Naive thymus-derived CD4-positive, alpha-beta T cell (primary cell): ENCODE results near the gene CAPZA1. TPM values are rescaled to one million over a fixed set of nuclear protein-coding genes. Genes with fewer than 3 reads are reported as not detected.

Source experiments
- ATAC-seq: fragments of 150-1000 bp; cut with Tn5 transposase; 2 replicates; pipeline ENCODE4 v1.10.0; 2021; ENCODE audit warnings: mild to moderate bottlenecking, moderate library complexity
- CTCF ChIA-PET: fragments of 350-600 bp; sonication (Branson Sonifier 250); formaldehyde crosslinking; loops from one replicate; lab custom pipeline; 2021; ENCODE audit warnings: antibody characterized with exemption; lab: Charles Lee
- POLR2A ChIA-PET: fragments of 350-600 bp; sonication (Branson Sonifier 250); formaldehyde crosslinking; loops from one replicate; lab custom pipeline; 2021; ENCODE audit warnings: antibody characterized with exemption, inconsistent platforms; lab: Charles Lee
- DNase-seq, 9 donors: peaks; one replicate each; pipeline versions ENCODE4 v3.0.0 to v3.0.0-alpha.2; 2020 to 2022; ENCODE audit warnings: mixed read lengths in 1 of 9
- H3K27ac ChIP-seq: one replicate; pipeline ENCODE4 v1.7.0; 2013; ENCODE audit warnings: mild to moderate bottlenecking, low read depth, low read length, moderate library complexity
- H3K27me3 ChIP-seq, 2 donors: one replicate each; pipeline ENCODE4 v1.7.0; 2013; ENCODE audit warnings: low read length in 2 of 2, mild to moderate bottlenecking in 2 of 2, moderate library complexity in 2 of 2; ENCODE audit not compliant: control insufficient read depth in 2 of 2, insufficient read depth in 2 of 2
- H3K36me3 ChIP-seq, 3 experiments: 1 replicate in 2 of 3; 2 replicates in 1 of 3; pipeline ENCODE4 v1.7.0; 2013; ENCODE audit warnings: low read length in 3 of 3, mild to moderate bottlenecking in 3 of 3, moderate library complexity in 1 of 3; ENCODE audit not compliant: insufficient read depth in 3 of 3, control insufficient read depth in 2 of 3
- H3K4me1 ChIP-seq, 2 donors: one replicate each; pipeline ENCODE4 v1.7.0; 2013; ENCODE audit warnings: low read length in 2 of 2, mild to moderate bottlenecking in 2 of 2, moderate library complexity in 1 of 2; ENCODE audit not compliant: control insufficient read depth in 2 of 2, insufficient read depth in 2 of 2
- H3K4me3 ChIP-seq: 2 replicates; pipeline ENCODE4 v1.7.0; 2013; ENCODE audit warnings: mild to moderate bottlenecking, low read length
- H3K9me3 ChIP-seq, 3 experiments: 1 replicate in 2 of 3; 2 replicates in 1 of 3; pipeline ENCODE4 v1.7.0; 2013; ENCODE audit warnings: low read length in 3 of 3; ENCODE audit not compliant: control insufficient read depth in 2 of 3
- H3K27ac Mint-ChIP-seq, 9 donors: one replicate each; pipeline ENCODE4 v1.8.0; 2020 to 2022; ENCODE audit warnings: mixed read lengths in 9 of 9, mild to moderate bottlenecking in 8 of 9, moderate library complexity in 5 of 9, inconsistent platforms in 2 of 9
- H3K27me3 Mint-ChIP-seq, 5 donors: one replicate each; pipeline ENCODE4 v1.8.0; 2021 to 2022; ENCODE audit warnings: mixed read lengths in 5 of 5, mild to moderate bottlenecking in 1 of 5
- H3K36me3 Mint-ChIP-seq, 5 donors: one replicate each; pipeline ENCODE4 v1.8.0; 2020 to 2022; ENCODE audit warnings: mixed read lengths in 5 of 5, mild to moderate bottlenecking in 3 of 5, inconsistent platforms in 1 of 5
- H3K4me1 Mint-ChIP-seq, 7 donors: one replicate each; pipeline ENCODE4 v1.8.0; 2020 to 2022; ENCODE audit warnings: mixed read lengths in 7 of 7, mild to moderate bottlenecking in 3 of 7, inconsistent platforms in 1 of 7
- H3K4me3 Mint-ChIP-seq, 10 donors: one replicate each; pipeline ENCODE4 v1.8.0; 2020 to 2022; ENCODE audit warnings: mild to moderate bottlenecking in 10 of 10, mixed read lengths in 10 of 10, moderate library complexity in 6 of 10, inconsistent platforms in 2 of 10
- H3K9me3 Mint-ChIP-seq, 11 donors: one replicate each; pipeline ENCODE4 v1.8.0; 2020 to 2022; ENCODE audit warnings: mixed read lengths in 11 of 11, mild to moderate bottlenecking in 4 of 11, inconsistent platforms in 1 of 11, moderate library complexity in 1 of 11
- intact Hi-C, 2 donors: fragments of 100-400 bp; cut with micrococcal nuclease; formaldehyde crosslinking; loops; one replicate each; pipeline ENCODE4 v1.15.1; 2023
- polyA plus RNA-seq, 2 donors: library from polyadenylated mRNA; unstranded; fragments of 300-500 nt; fragmentation: Illumina TruSeq; gene quantifications; one replicate each; pipeline ENCODE4 v1.2.3, GENCODE V29; 2021
- total RNA-seq, 6 experiments: library from RNA in 5 of 6; stranded (reverse) in 5 of 6; gene quantifications; 1 replicate in 5 of 6; 2 replicates in 1 of 6; pipeline ENCODE4 v1.2.3 and lab custom pipeline; 2021 to 2026

Gene CAPZA1
- total and polyA plus RNA-seq, 7 experiments from 2014 or later: 114 to 237 (median 135) TPM

GRCh38 chr1:112686835-112687234 lies 67.2 kb downstream of the CAPZA1 start:
- Mint-ChIP-seq H3K27ac (peak overlapping the region in 2 of 9 donors; percentile 12 to 14), H3K36me3 (peaks cover 3 to 20% (median 10%) of the 10 kb centered on the region in 5 donors), H3K27me3 (no peaks in the 10 kb centered on the region), H3K4me1 (peaks cover 4 to 14% (median 10%) of the 10 kb centered on the region in 7 donors), H3K4me3 (no peak overlapping the region), H3K9me3 (no peaks in the 10 kb centered on the region)
- Histone ChIP-seq H3K27me3 (no peaks in the 10 kb centered on the region), H3K27ac (no peak overlapping the region), H3K36me3 (peaks cover 0 to 46% (median 5%) of the 10 kb centered on the region in 3 experiments), H3K4me1 (no peaks in the 10 kb centered on the region), H3K9me3 (no peaks in the 10 kb centered on the region), H3K4me3 (no peak overlapping the region)
- ChIA-PET POLR2A (interaction anchor here (1.3 kb wide), 1 partner anchor 13 kb away, joined by 4 read pairs; no protein-coding TSS in a partner anchor), CTCF (no interaction called here)
- ATAC-seq: no peak
- intact Hi-C loops: no loop called here
- DNase-seq: no peak

- Histone ChIP-seq H3K9me3 (no peaks in the 10 kb centered on the region), H3K27me3 (no peaks in the 10 kb centered on the region), H3K27ac (no peak overlapping the region), H3K4me1 (no peaks in the 10 kb centered on the region), H3K36me3 (peaks cover 0 to 52% (median 5%) of the 10 kb centered on the region in 3 experiments), H3K4me3 (no peak overlapping the region)
- intact Hi-C loops: no loop called here
- H3K4me1 Mint-ChIP-seq: peaks cover 4 to 13% (median 10%) of the 10 kb centered on the region in 7 donors
- POLR2A ChIA-PET: no interaction called here
- peak overlapping the region in 2 of 9 donors; percentile 12 to 35 for H3K27ac Mint-ChIP-seq
- CTCF ChIA-PET: no interaction called here
- ATAC-seq (no peak), DNase-seq (no peak)
- H3K4me3 Mint-ChIP-seq: no peak overlapping the region
- H3K27me3 Mint-ChIP-seq: no peaks in the 10 kb centered on the region
- H3K36me3 Mint-ChIP-seq: peaks cover 4 to 24% (median 9%) of the 10 kb centered on the region in 5 donors
- H3K9me3 Mint-ChIP-seq: no peaks in the 10 kb centered on the region
Observed at GRCh38 chr1:112687361-112687760, 67.7 kb downstream of the CAPZA1 start.

GRCh38 chr1:112687785-112688496 lies 68.3 kb downstream of the CAPZA1 start:
- Histone ChIP-seq H3K27me3 (no peaks in the 10 kb centered on the region), H3K27ac (no peak overlapping the region), H3K36me3 (peaks cover 0 to 57% (median 5%) of the 10 kb centered on the region in 3 experiments), H3K4me1 (no peaks in the 10 kb centered on the region), H3K9me3 (no peaks in the 10 kb centered on the region), H3K4me3 (no peak overlapping the region)
- ATAC-seq (no peak), DNase-seq (no peak)
- Mint-ChIP-seq H3K27ac (peak overlapping the region in 4 of 9 donors; percentile 3 to 66 (median 30)), H3K9me3 (no peaks in the 10 kb centered on the region), H3K4me3 (no peak overlapping the region), H3K4me1 (peaks cover 4 to 12% (median 10%) of the 10 kb centered on the region in 7 donors), H3K27me3 (no peaks in the 10 kb centered on the region), H3K36me3 (peaks cover 7 to 25% (median 10%) of the 10 kb centered on the region in 5 donors)
- CTCF ChIA-PET: no interaction called here
- intact Hi-C loops: no loop called here
- POLR2A ChIA-PET: no interaction called here

- CTCF ChIA-PET: no interaction called here
Observed at GRCh38 chr1:112688781-112689193, 69.2 kb downstream of the CAPZA1 start.

GRCh38 chr1:112689196-112689841 lies 69.7 kb downstream of the CAPZA1 start:
- no peak overlapping the region for H3K4me3 Mint-ChIP-seq
- POLR2A ChIA-PET: interaction anchor here (0.6 to 0.7 kb wide), 2 partner anchors 11 to 16 kb away, joined by 3 to 4 read pairs; no protein-coding TSS in a partner anchor
- CTCF ChIA-PET: no interaction called here

More at GRCh38 chr1:112688781-112689193, 69.2 kb downstream of the CAPZA1 start:
- no peak overlapping the region for H3K4me3 ChIP-seq
- Mint-ChIP-seq H3K27me3 (no peaks in the 10 kb centered on the region), H3K9me3 (no peaks in the 10 kb centered on the region), H3K36me3 (peaks cover 9 to 28% (median 12%) of the 10 kb centered on the region in 5 donors), H3K4me3 (no peak overlapping the region), H3K27ac (peak overlapping the region in 1 of 9 donors; percentile 66), H3K4me1 (peaks cover 4 to 12% (median 10%) of the 10 kb centered on the region in 7 donors)
- peaks cover 0 to 66% (median 5%) of the 10 kb centered on the region in 3 experiments for H3K36me3 ChIP-seq
- H3K9me3 ChIP-seq: no peaks in the 10 kb centered on the region
- H3K27ac ChIP-seq: no peak overlapping the region
- intact Hi-C loops: no loop called here
- no peak for ATAC-seq
- no peaks in the 10 kb centered on the region for H3K4me1 ChIP-seq
- no peak for DNase-seq
- H3K27me3 ChIP-seq: no peaks in the 10 kb centered on the region
- POLR2A ChIA-PET: interaction anchor here (0.7 kb wide), 1 partner anchor 17 kb away, joined by 4 read pairs; no protein-coding TSS in a partner anchor

GRCh38 chr1:112689842-112690237 lies 70.2 kb downstream of the CAPZA1 start:
- Histone ChIP-seq H3K27ac (no peak overlapping the region), H3K9me3 (no peaks in the 10 kb centered on the region), H3K4me3 (no peak overlapping the region), H3K36me3 (peaks cover 0 to 76% (median 5%) of the 10 kb centered on the region in 3 experiments), H3K27me3 (no peaks in the 10 kb centered on the region), H3K4me1 (no peaks in the 10 kb centered on the region)
- Mint-ChIP-seq H3K9me3 (no peaks in the 10 kb centered on the region), H3K4me1 (peaks cover 4 to 12% (median 10%) of the 10 kb centered on the region in 7 donors), H3K4me3 (no peak overlapping the region), H3K27me3 (no peaks in the 10 kb centered on the region), H3K36me3 (peaks cover 9 to 28% (median 12%) of the 10 kb centered on the region in 5 donors), H3K27ac (no peak overlapping the region)
- ATAC-seq: no peak
- ChIA-PET CTCF (no interaction called here), POLR2A (interaction anchor here (0.6 kb wide), 1 partner anchor 11 kb away, joined by 3 read pairs; no protein-coding TSS in a partner anchor)
- no peak for DNase-seq
- intact Hi-C loops: no loop called here

More at GRCh38 chr1:112689196-112689841, 69.7 kb downstream of the CAPZA1 start:
- no peak for ATAC-seq
- DNase-seq: no peak
- H3K4me1 ChIP-seq: no peaks in the 10 kb centered on the region
- Mint-ChIP-seq H3K36me3 (peaks cover 9 to 28% (median 12%) of the 10 kb centered on the region in 5 donors), H3K27me3 (no peaks in the 10 kb centered on the region), H3K27ac (peak overlapping the region in 1 of 9 donors; percentile 66), H3K4me1 (peaks cover 4 to 12% (median 10%) of the 10 kb centered on the region in 7 donors), H3K9me3 (no peaks in the 10 kb centered on the region)
- intact Hi-C loops: no loop called here
- no peak overlapping the region for H3K27ac ChIP-seq
- peaks cover 0 to 71% (median 5%) of the 10 kb centered on the region in 3 experiments for H3K36me3 ChIP-seq
- H3K4me3 ChIP-seq: no peak overlapping the region
- no peaks in the 10 kb centered on the region for H3K27me3 ChIP-seq
- no peaks in the 10 kb centered on the region for H3K9me3 ChIP-seq
